NT2/D1 (cell line): ENCODE results near the gene BRMS1.
A peak's percentile ranks its signal among the peaks of the same experiment; 100 is the strongest.

Experiments
- DNase-seq: peaks from one replicate; pipeline ENCODE4 v3.0.0-alpha.2; 2011; ENCODE audit warnings: low read depth, low spot score
- H3K27me3 ChIP-seq: 2 replicates; pipeline ENCODE4 v1.6.0; 2011; ENCODE audit warnings: mild to moderate bottlenecking; ENCODE audit not compliant: insufficient read length, insufficient read depth
- H3K36me3 ChIP-seq: 2 replicates; pipeline ENCODE4 v1.6.1; 2011; ENCODE audit warnings: mild to moderate bottlenecking, low read length, mixed read lengths; ENCODE audit not compliant: insufficient read depth, insufficient read length
- H3K4me1 ChIP-seq: 2 replicates; pipeline ENCODE4 v1.5.1; 2011; ENCODE audit not compliant: insufficient read depth, insufficient read length
- H3K4me3 ChIP-seq: 2 replicates; pipeline ENCODE4 v1.5.1; 2011; ENCODE audit warnings: low read depth; ENCODE audit not compliant: insufficient read length
- H3K9ac ChIP-seq: 2 replicates; pipeline ENCODE4 v1.6.0; 2011; ENCODE audit warnings: low read depth; ENCODE audit not compliant: insufficient read length
- H3K9me3 ChIP-seq: 2 replicates; pipeline ENCODE4 v1.5.1; 2011; ENCODE audit warnings: mild to moderate bottlenecking, low read length; ENCODE audit not compliant: insufficient read depth
- SUZ12 ChIP-seq: IDR thresholded peaks from 2 replicates; pipeline ENCODE4 v1.6.1; 2011; ENCODE audit not compliant: insufficient read length, insufficient read depth; ENCODE audit errors: extremely low read depth
- YY1 ChIP-seq: IDR thresholded peaks from 2 replicates; pipeline ENCODE4 v1.6.1; 2011; ENCODE audit not compliant: insufficient read length, insufficient read depth
- ZNF274 ChIP-seq: IDR thresholded peaks from 2 replicates; pipeline ENCODE4 v1.6.1; 2011; ENCODE audit warnings: mild to moderate bottlenecking, low read depth, low read length

BRMS1 gene

DNA sequence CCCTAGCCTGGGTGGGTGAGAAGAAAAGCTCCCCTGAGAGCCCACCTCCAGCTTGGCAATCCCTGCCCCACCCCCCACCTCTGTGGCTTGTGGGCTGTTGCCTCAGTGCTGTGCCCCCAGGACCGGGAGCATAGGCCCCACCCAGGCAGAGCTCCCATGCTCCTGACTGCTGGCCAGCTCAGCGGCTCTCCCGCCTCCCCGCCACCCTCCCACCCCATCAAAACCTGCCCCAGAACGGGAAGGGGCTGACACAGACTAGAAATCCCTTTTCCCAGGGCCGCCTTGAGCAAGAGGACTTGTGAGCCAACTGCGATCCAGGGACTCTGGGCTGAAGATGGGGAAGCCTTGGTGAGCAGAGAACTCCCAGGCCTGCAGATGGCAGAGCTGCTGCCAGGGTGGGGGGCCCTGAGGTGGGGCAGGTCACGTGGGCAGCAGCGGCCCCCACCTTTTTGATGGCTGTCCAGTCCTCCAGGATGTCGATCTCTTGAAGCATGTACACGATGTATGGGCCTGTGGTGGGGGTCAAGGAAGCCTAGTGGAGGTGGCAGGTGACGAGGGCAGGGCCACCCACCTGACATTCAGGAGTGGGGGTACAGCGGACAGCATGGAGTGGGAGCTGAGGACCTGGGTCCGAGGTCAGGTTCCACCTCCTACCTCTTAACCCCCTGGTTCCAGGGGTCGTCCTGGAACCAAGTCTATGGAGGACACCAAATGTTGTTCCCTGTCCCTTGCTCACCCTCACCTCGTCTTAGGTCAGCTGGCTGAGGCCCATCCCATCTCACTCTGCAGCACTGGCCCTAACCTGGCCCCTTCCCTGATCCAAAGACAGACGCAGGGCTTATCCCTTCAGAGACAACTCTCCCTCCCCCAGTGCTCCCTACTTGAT is 6.4 kb downstream of the BRMS1 start:
- Histone ChIP-seq H3K27me3 (no peaks in the 10 kb centered on the region), H3K4me3 (no peak overlapping the region), H3K9ac (no peak overlapping the region), H3K9me3 (no peaks in the 10 kb centered on the region), H3K36me3 (peaks cover 84% of the 10 kb centered on the region), H3K4me1 (peaks cover 8% of the 10 kb centered on the region)
- DNase-seq, result no peak
- TF ChIP-seq SUZ12, result no peak
- TF ChIP-seq YY1, result no peak
- TF ChIP-seq ZNF274, result no peak

- Histone ChIP-seq H3K4me1 (peaks cover 8% of the 10 kb centered on the region), H3K36me3 (peaks cover 85% of the 10 kb centered on the region), H3K9me3 (no peaks in the 10 kb centered on the region), H3K9ac (no peak overlapping the region), H3K4me3 (no peak overlapping the region), H3K27me3 (no peaks in the 10 kb centered on the region)
- DNase-seq, result no peak
- TF ChIP-seq ZNF274, result no peak
- no peak for TF ChIP-seq SUZ12
- no peak for TF ChIP-seq YY1
These were observed 7.6 kb downstream of the BRMS1 start for GRCh38 chr11:66337103-66337899.

DNA sequence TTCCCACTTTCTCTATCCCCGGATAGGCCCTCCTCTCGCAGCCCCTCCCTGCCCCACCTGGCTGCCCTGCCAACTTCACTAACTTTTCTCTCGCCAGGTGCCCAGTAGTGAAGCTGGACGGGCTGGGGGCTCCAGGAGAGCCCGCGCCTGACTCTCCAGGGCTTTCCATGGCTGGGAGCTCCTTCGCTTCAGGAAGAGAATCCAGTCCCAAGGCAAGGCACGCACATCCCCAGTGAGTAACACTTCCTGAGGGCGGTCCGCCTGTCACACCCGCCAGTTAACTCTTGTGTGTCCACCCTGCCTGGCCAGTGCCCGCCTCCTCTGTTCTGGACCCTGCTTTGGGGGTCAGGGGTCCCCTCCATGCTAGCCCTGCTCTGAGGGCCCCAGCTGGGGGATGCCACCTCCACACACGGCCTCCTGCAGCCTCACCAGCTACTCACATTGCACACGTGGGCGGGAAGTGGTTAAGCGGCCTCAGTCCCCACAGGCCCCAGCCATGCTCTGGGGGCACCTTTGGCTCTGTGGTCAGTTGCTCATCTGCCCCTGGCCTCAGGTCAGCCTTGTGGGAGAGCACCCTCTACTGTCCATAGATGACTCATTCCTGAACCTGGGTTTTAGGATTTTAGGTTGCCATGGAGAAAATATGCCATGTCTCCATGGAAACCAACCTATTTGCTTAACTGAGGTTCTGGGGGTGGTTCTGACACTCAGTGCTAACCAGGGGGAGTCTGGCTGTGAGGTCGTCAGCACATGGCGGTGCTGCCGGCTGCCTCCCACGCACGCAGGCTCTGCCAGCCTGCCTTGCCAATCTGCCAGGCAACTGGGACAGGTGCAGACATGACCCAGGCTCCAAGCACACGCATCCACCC is 8.4 kb downstream of the BRMS1 start, which contains the start of gene RIN1:
RIN1 (minus strand) TSS at position 201 of the 869 bp plus-strand sequence; CDS start at position 169, 32 bp downstream.
- no peaks in the 10 kb centered on the region for H3K9me3 ChIP-seq
- H3K4me3 ChIP-seq, result peak within 1 kb of the TSS; percentile 62
- DNase-seq, result no peak
- H3K9ac ChIP-seq, result peak within 1 kb of the TSS; percentile 94
- H3K4me1 ChIP-seq, result peaks cover 8% of the 10 kb centered on the region
- no peak for TF ChIP-seq SUZ12
- no peak for TF ChIP-seq YY1
- TF ChIP-seq ZNF274, result no peak
- H3K36me3 ChIP-seq, result peaks cover 85% of the 10 kb centered on the region
- no peaks in the 10 kb centered on the region for H3K27me3 ChIP-seq

- H3K36me3 ChIP-seq, result peaks cover 84% of the 10 kb centered on the region
- peak overlapping the region; percentile 94 for H3K9ac ChIP-seq
- no peaks in the 10 kb centered on the region for H3K27me3 ChIP-seq
- H3K9me3 ChIP-seq, result no peaks in the 10 kb centered on the region
- no peak for DNase-seq
- no peak for TF ChIP-seq ZNF274
- TF ChIP-seq SUZ12, result no peak
- TF ChIP-seq YY1, result no peak
- H3K4me3 ChIP-seq, result peak overlapping the region; percentile 62
- H3K4me1 ChIP-seq, result peaks cover 8% of the 10 kb centered on the region
These were observed 9.2 kb downstream of the BRMS1 start for GRCh38 chr11:66335531-66336233.

DNA sequence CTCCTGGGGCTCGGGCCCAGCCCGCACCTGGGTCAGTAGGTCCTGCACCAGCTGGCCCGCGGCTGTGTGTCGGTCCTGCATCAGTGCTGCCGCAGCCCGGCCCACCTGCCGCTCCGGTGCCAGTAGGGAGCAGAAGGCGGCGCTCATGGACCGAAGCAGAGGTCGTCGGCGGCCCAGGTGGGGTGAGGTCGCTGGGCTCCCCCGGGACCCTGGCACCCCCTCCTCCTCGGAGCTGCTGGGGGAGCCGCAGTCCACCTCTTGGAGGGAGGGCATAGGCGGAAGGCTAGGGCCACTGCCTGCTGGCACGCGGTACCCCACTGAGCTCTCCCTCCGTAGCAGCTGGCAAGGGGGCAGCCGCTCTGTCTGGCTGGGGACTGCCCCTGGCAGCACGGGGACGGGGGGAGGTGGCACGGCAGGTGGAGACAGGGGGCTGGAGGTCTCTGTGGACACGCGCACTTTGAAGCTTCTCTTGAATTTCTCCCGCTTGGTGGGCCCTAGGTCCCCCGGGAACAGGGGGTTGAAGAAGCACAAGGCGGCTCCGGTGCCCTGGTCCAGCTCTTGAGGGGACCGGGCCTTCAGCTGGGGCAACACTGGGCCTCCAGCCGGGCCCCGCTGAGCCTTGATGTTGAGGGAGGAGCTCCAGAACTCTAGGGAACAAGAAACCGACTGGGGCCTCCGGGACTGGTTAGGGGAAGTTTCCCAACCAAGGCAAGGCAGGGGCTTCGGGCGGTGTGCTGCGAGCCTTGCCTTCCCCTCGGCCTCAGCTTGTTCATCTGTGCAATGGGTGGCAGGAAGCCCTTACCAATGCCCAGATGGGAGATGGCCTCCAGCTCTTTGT is 10.1 kb downstream of the BRMS1 start:
- no peaks in the 10 kb centered on the region for H3K27me3 ChIP-seq
- H3K9ac ChIP-seq, result peak overlapping the region; percentile 94
- peaks cover 8% of the 10 kb centered on the region for H3K4me1 ChIP-seq
- H3K36me3 ChIP-seq, result peaks cover 75% of the 10 kb centered on the region
- H3K4me3 ChIP-seq, result peak overlapping the region; percentile 62
- no peak for DNase-seq
- H3K9me3 ChIP-seq, result no peaks in the 10 kb centered on the region
- TF ChIP-seq SUZ12 (no peak), ZNF274 (no peak), YY1 (no peak)
